GM18867 (cell line): Measurements from ENCODE around the gene ARHGAP6.

Source experiments
- ATAC-seq: cut with Tn5 transposase; IDR thresholded peaks from one replicate; pipeline ENCODE4 v1.9.1; 2021; ENCODE audit warnings: mild to moderate bottlenecking, moderate library complexity; ENCODE audit not compliant: unreplicated experiment

ARHGAP6 gene

GRCh38 chrX:11665168-11666111, at the start of gene ARHGAP6:
Gene ARHGAP6, minus strand, starts transcription at chrX:11665920. Its CDS starts 1,092 bp downstream, at chrX:11664828.
- ATAC-seq: no peak

- ATAC-seq: no peak
Observed at GRCh38 chrX:11704725-11705495, 39.2 kb upstream of the ARHGAP6 start.

GRCh38 chrX:11703855-11704254, 38.1 kb upstream of the ARHGAP6 start:
- ATAC-seq: no peak

- no peak for ATAC-seq
Observed at GRCh38 chrX:11702965-11703631, 37.4 kb upstream of the ARHGAP6 start.

- no peak for ATAC-seq
Observed at GRCh38 chrX:11702420-11702819, 36.7 kb upstream of the ARHGAP6 start.

- no peak for ATAC-seq
Observed at GRCh38 chrX:11698702-11699101, 33.0 kb upstream of the ARHGAP6 start.

GRCh38 chrX:11688201-11688600, 22.5 kb upstream of the ARHGAP6 start:
- ATAC-seq: no peak

- ATAC-seq: no peak
Observed at GRCh38 chrX:11687157-11687556, 21.4 kb upstream of the ARHGAP6 start.

GRCh38 chrX:11683057-11683456, 17.3 kb upstream of the ARHGAP6 start:
- ATAC-seq: no peak

- ATAC-seq: peak; percentile 81
Observed at GRCh38 chrX:11678158-11678557, 12.4 kb upstream of the ARHGAP6 start.

- no peak for ATAC-seq
Observed at GRCh38 chrX:11672213-11672612, 6.5 kb upstream of the ARHGAP6 start.

- ATAC-seq: no peak
Observed at GRCh38 chrX:11670316-11670715, 4.6 kb upstream of the ARHGAP6 start.

GRCh38 chrX:11666952-11667685, 1.4 kb upstream of the ARHGAP6 start:
- ATAC-seq: peak; percentile 54

GRCh38 chrX:11666164-11666563, 444 bp upstream of the ARHGAP6 start:
- ATAC-seq: no peak

- ATAC-seq: no peak
Observed at GRCh38 chrX:11664211-11665167, 1.2 kb downstream of the ARHGAP6 start.

GRCh38 chrX:11663875-11664210, 1.9 kb downstream of the ARHGAP6 start:
- ATAC-seq: no peak

- no peak for ATAC-seq
Observed at GRCh38 chrX:11655282-11656015, 10.3 kb downstream of the ARHGAP6 start.

GRCh38 chrX:11648705-11649519, 16.8 kb downstream of the ARHGAP6 start:
- ATAC-seq: no peak
